ENCODE data around the gene RAMACL. TPM values are rescaled to one million over a fixed set of nuclear protein-coding genes. Genes with fewer than 3 reads are reported as not detected.

The RAMACL gene
- polyA plus RNA-seq, 1 donor from 2014 or later: 1.9 TPM

- H3K4me2 ChIP-seq (ENCODE audit: low read length): no peak overlapping the region
- no peaks in the 10 kb centered on the region for H3K9me2 ChIP-seq (ENCODE audit: insufficient read depth, low read length)
- H4K20me1 ChIP-seq (ENCODE audit: insufficient read depth): no peaks in the 10 kb centered on the region
- no peaks in the 10 kb centered on the region for H3K9me3 ChIP-seq (ENCODE audit: low read length)
- no peak overlapping the region for H3K9ac ChIP-seq (ENCODE audit: low read length)
- H3K27me3 ChIP-seq (ENCODE audit: insufficient read depth, low read depth, low read length): no peaks in the 10 kb centered on the region
- no peak overlapping the region for H3K4me3 ChIP-seq (ENCODE audit: low read length)
- no peaks in the 10 kb centered on the region for H3K36me3 ChIP-seq (ENCODE audit: insufficient read depth, low read length)
- H3F3A ChIP-seq (ENCODE audit: insufficient read depth, low read length, poor library complexity, severe bottlenecking): no peaks in the 10 kb centered on the region
- H3K27ac ChIP-seq (ENCODE audit: low read length): no peak overlapping the region
- H3K79me2 ChIP-seq (replicated peaks; ENCODE audit: insufficient read depth, low read length): peaks cover 42% of the 10 kb centered on the region
- TF ChIP-seq RAD21 (conservative IDR thresholded peaks at IDR 0.05) (no peak), POLR2AphosphoS5 (IDR thresholded peaks at IDR 0.05) (no peak)
- no peak overlapping the region for H2AFZ ChIP-seq (ENCODE audit: low read depth, low read length)
Measured at GRCh38 chr6:166604911-166605310, 18.4 kb upstream of the RAMACL start.

GRCh38 chr6:166604328-166604727, 17.9 kb upstream of the RAMACL start:
- Histone ChIP-seq H3K4me3 (ENCODE audit: low read length) (no peak overlapping the region), H3K9ac (ENCODE audit: low read length) (no peak overlapping the region), H3K9me3 (ENCODE audit: low read length) (no peaks in the 10 kb centered on the region), H3K27me3 (ENCODE audit: insufficient read depth, low read depth, low read length) (no peaks in the 10 kb centered on the region), H3K36me3 (ENCODE audit: insufficient read depth, low read length) (no peaks in the 10 kb centered on the region), H4K20me1 (ENCODE audit: insufficient read depth) (no peaks in the 10 kb centered on the region), H3K4me2 (ENCODE audit: low read length) (no peak overlapping the region), H2AFZ (ENCODE audit: low read depth, low read length) (no peak overlapping the region), H3K79me2 (replicated peaks; ENCODE audit: insufficient read depth, low read length) (peaks cover 42% of the 10 kb centered on the region), H3K27ac (ENCODE audit: low read length) (no peak overlapping the region), H3K9me2 (ENCODE audit: insufficient read depth, low read length) (no peaks in the 10 kb centered on the region), H3F3A (ENCODE audit: insufficient read depth, low read length, poor library complexity, severe bottlenecking) (no peaks in the 10 kb centered on the region)
- no peak for TF ChIP-seq REST (IDR thresholded peaks at IDR 0.05; ENCODE audit: borderline replicate concordance)
- TF ChIP-seq EP300 (conservative IDR thresholded peaks at IDR 0.05; ENCODE audit: poor library complexity, severe bottlenecking): no peak
- TF ChIP-seq EZH2 (IDR thresholded peaks at IDR 0.05; ENCODE audit: borderline replicate concordance, insufficient read depth, low read length, poor library complexity, severe bottlenecking): no peak
- TF ChIP-seq POLR2AphosphoS5 (IDR thresholded peaks at IDR 0.05): no peak

- Histone ChIP-seq H2AFZ (ENCODE audit: low read depth, low read length) (no peak overlapping the region), H3K79me2 (replicated peaks; ENCODE audit: insufficient read depth, low read length) (peaks cover 36% of the 10 kb centered on the region), H3K9ac (ENCODE audit: low read length) (no peak overlapping the region), H4K20me1 (ENCODE audit: insufficient read depth) (no peaks in the 10 kb centered on the region), H3K4me2 (ENCODE audit: low read length) (no peak overlapping the region), H3K9me3 (ENCODE audit: low read length) (no peaks in the 10 kb centered on the region), H3K27me3 (ENCODE audit: insufficient read depth, low read depth, low read length) (no peaks in the 10 kb centered on the region), H3F3A (ENCODE audit: insufficient read depth, low read length, poor library complexity, severe bottlenecking) (no peaks in the 10 kb centered on the region), H3K4me3 (ENCODE audit: low read length) (no peak overlapping the region), H3K9me2 (ENCODE audit: insufficient read depth, low read length) (no peaks in the 10 kb centered on the region), H3K27ac (ENCODE audit: low read length) (no peak overlapping the region), H3K36me3 (ENCODE audit: insufficient read depth, low read length) (no peaks in the 10 kb centered on the region)
- TF ChIP-seq EZH2 (IDR thresholded peaks at IDR 0.05; ENCODE audit: borderline replicate concordance, insufficient read depth, low read length, poor library complexity, severe bottlenecking) (no peak), REST (IDR thresholded peaks at IDR 0.05; ENCODE audit: borderline replicate concordance) (no peak), EP300 (conservative IDR thresholded peaks at IDR 0.05; ENCODE audit: poor library complexity, severe bottlenecking) (no peak), RAD21 (conservative IDR thresholded peaks at IDR 0.05) (no peak), POLR2AphosphoS5 (IDR thresholded peaks at IDR 0.05) (no peak), SMC3 (conservative IDR thresholded peaks at IDR 0.05; ENCODE audit: poor library complexity) (no peak), TAF1 (IDR thresholded peaks at IDR 0.05; ENCODE audit: low read depth) (no peak), CTCF (IDR thresholded peaks at IDR 0.05; ENCODE audit: poor library complexity, severe bottlenecking) (no peak), MXI1 (conservative IDR thresholded peaks at IDR 0.05; ENCODE audit: poor library complexity, severe bottlenecking) (no peak)
Measured at GRCh38 chr6:166603043-166603690, 16.7 kb upstream of the RAMACL start.
